Ishikawa (cell line): ENCODE measurements around the gene ACSS1.

ENCODE experiments used
- CEBPB ChIP-seq: IDR thresholded peaks from 2 replicates; pipeline ENCODE4 v1.6.1; 2012
- CREB1 ChIP-seq: IDR thresholded peaks from 2 replicates; pipeline ENCODE4 v1.6.1; 2012; ENCODE audit warnings: low read depth
- EGR1 ChIP-seq: IDR thresholded peaks from 2 replicates; pipeline ENCODE4 v1.6.1; 2012
- EP300 ChIP-seq: IDR thresholded peaks from 2 replicates; pipeline ENCODE4 v1.6.1; 2012; ENCODE audit warnings: borderline replicate concordance
- FOXM1 ChIP-seq: IDR thresholded peaks from 2 replicates; pipeline ENCODE4 v1.6.1; 2012; ENCODE audit warnings: low read depth, borderline replicate concordance
- MAX ChIP-seq: IDR thresholded peaks from 2 replicates; pipeline ENCODE4 v1.6.1; 2012
- NFIC ChIP-seq: IDR thresholded peaks from 2 replicates; pipeline ENCODE4 v1.6.1; 2012
- RAD21 ChIP-seq: IDR thresholded peaks from 2 replicates; pipeline ENCODE4 v1.6.1; 2012; ENCODE audit warnings: low read depth
- REST ChIP-seq: IDR thresholded peaks from 2 replicates; pipeline ENCODE4 v1.6.1; 2012; ENCODE audit warnings: low read depth, mild to moderate bottlenecking
- TAF1 ChIP-seq: IDR thresholded peaks from 2 replicates; pipeline ENCODE4 v1.6.1; 2012; ENCODE audit warnings: low read depth, mild to moderate bottlenecking
- TCF12 ChIP-seq: IDR thresholded peaks from 2 replicates; pipeline ENCODE4 v1.6.1; 2012; ENCODE audit warnings: low read depth
- TEAD4 ChIP-seq: IDR thresholded peaks from 2 replicates; pipeline ENCODE4 v1.6.1; 2012
- USF1 ChIP-seq: IDR thresholded peaks from 2 replicates; pipeline ENCODE4 v1.6.1; 2012
- YY1 ChIP-seq: IDR thresholded peaks from 2 replicates; pipeline ENCODE4 v1.6.1; 2012; ENCODE audit warnings: low read depth
- ZBTB7A ChIP-seq: IDR thresholded peaks from 2 replicates; pipeline ENCODE4 v1.6.1; 2012; ENCODE audit warnings: low read depth

ACSS1 gene

GRCh38 chr20:24990810-24991252 is 67.1 kb downstream of the ACSS1 start:
- TF ChIP-seq CEBPB: no peak
- no peak for TF ChIP-seq MAX
- TF ChIP-seq NFIC: no peak
- no peak for TF ChIP-seq YY1
- TF ChIP-seq TEAD4: no peak
- TF ChIP-seq USF1: no peak
- no peak for TF ChIP-seq REST
- no peak for TF ChIP-seq TAF1
- TF ChIP-seq ZBTB7A: no peak
- TF ChIP-seq TCF12: no peak
- no peak for TF ChIP-seq EP300
- TF ChIP-seq RAD21: no peak
- TF ChIP-seq CREB1: no peak
- no peak for TF ChIP-seq EGR1

- TF ChIP-seq TEAD4 (no peak), CEBPB (no peak), MAX (no peak), TCF12 (no peak), REST (no peak), CREB1 (no peak), NFIC (no peak), TAF1 (no peak), FOXM1 (no peak), EGR1 (no peak), USF1 (no peak)
Observed at GRCh38 chr20:24989162-24989561, 68.8 kb downstream of the ACSS1 start.

GRCh38 chr20:24987873-24988835 is 69.8 kb downstream of the ACSS1 start:
- no peak for TF ChIP-seq EGR1
- TF ChIP-seq TCF12: no peak
- TF ChIP-seq USF1: no peak
- TF ChIP-seq TAF1: no peak
- TF ChIP-seq CREB1: no peak
- no peak for TF ChIP-seq REST
- no peak for TF ChIP-seq FOXM1
- no peak for TF ChIP-seq CEBPB
- TF ChIP-seq ZBTB7A: no peak
- no peak for TF ChIP-seq YY1
- no peak for TF ChIP-seq MAX
- TF ChIP-seq EP300: no peak
- TF ChIP-seq NFIC: no peak
- no peak for TF ChIP-seq TEAD4
- no peak for TF ChIP-seq RAD21
